Thymus (tissue), 14 donors: ENCODE results near the gene PRKAR1A. TPM values are rescaled to one million over a fixed set of nuclear protein-coding genes. Genes with fewer than 3 reads are reported as not detected.
A peak's percentile ranks its signal among the peaks of the same experiment; 100 is the strongest.

Experiments used
- DNase-seq, 9 donors: peaks; one replicate each; pipeline ENCODE4 v3.0.0-alpha.2; 2013; ENCODE audit warnings: low spot score in 9 of 9, low read depth in 6 of 9, missing footprints in 1 of 9
- H3K27ac ChIP-seq, 2 donors: one replicate each; pipeline ENCODE4 v1.5.1; 2013; ENCODE audit warnings: control low read depth in 1 of 2, low read depth in 1 of 2, low read length in 1 of 2, mild to moderate bottlenecking in 1 of 2, moderate library complexity in 1 of 2
- H3K27me3 ChIP-seq, 2 donors: one replicate each; pipeline ENCODE4 v1.5.1; 2013; ENCODE audit warnings: low read length in 1 of 2; ENCODE audit not compliant: control insufficient read depth in 2 of 2, insufficient read depth in 1 of 2
- H3K36me3 ChIP-seq, 2 donors: one replicate each; pipeline ENCODE4 v1.5.1; 2013; ENCODE audit warnings: low read length in 1 of 2, mild to moderate bottlenecking in 1 of 2, moderate library complexity in 1 of 2; ENCODE audit not compliant: control insufficient read depth in 2 of 2, insufficient read depth in 2 of 2
- H3K4me1 ChIP-seq, 2 donors: one replicate each; pipeline ENCODE4 v1.5.1; 2013; ENCODE audit warnings: low read length in 2 of 2; ENCODE audit not compliant: control insufficient read depth in 2 of 2, insufficient read depth in 2 of 2
- H3K4me3 ChIP-seq, 2 donors: one replicate each; pipeline ENCODE4 v1.5.1; 2013; ENCODE audit warnings: low read length in 2 of 2, control low read depth in 1 of 2, mild to moderate bottlenecking in 1 of 2
- H3K9me3 ChIP-seq, 2 donors: one replicate each; pipeline ENCODE4 v1.5.1; 2013; ENCODE audit warnings: low read length in 1 of 2, mild to moderate bottlenecking in 1 of 2; ENCODE audit not compliant: control insufficient read depth in 2 of 2, insufficient read depth in 1 of 2
- WGBS: extraction: QIAGEN DNeasy Blood & Tissue Kit; methylation state at CpG from one replicate; pipeline ENCODE4 v1.1.7; 2013; 5-methylcytosine and 5-hydroxymethylcytosine counted together
- long read RNA-seq, 10 donors: transcript quantifications; one replicate each; lab custom pipeline, GENCODE V29; 2026
- polyA plus RNA-seq: library from polyadenylated mRNA; stranded (reverse); fragments of 200-250 nt; gene quantifications from one replicate; pipeline ENCODE4 v1.2.3, GENCODE V29; 2013
- total RNA-seq: library from RNA; stranded (reverse); fragments of 120-200 nt; gene quantifications from one replicate; pipeline ENCODE4 v1.2.4, GENCODE V29; 2013
- donor health status: healthy.

Gene PRKAR1A
- total RNA-seq (140 TPM), polyA plus RNA-seq (144 TPM)
- long read RNA-seq, donor 1, full-length matches to known transcripts: 8 of 8 reads
- long read RNA-seq, donor 1, partial matches to known transcripts: 0 of 8 reads
- long read RNA-seq, donor 1, other reads (novel, unspliced or antisense): 0 of 8 reads
- long read RNA-seq, donor 2: 0 reads
- long read RNA-seq, donor 3, full-length matches to known transcripts: 50 of 50 reads
- long read RNA-seq, donor 3, partial matches to known transcripts: 0 of 50 reads
- long read RNA-seq, donor 3, other reads (novel, unspliced or antisense): 0 of 50 reads
- long read RNA-seq, donor 4, full-length matches to known transcripts: 19 of 25 reads
- long read RNA-seq, donor 4, partial matches to known transcripts: 6 of 25 reads
- long read RNA-seq, donor 4, other reads (novel, unspliced or antisense): 0 of 25 reads
- long read RNA-seq, donor 5, full-length matches to known transcripts: 70 of 84 reads
- long read RNA-seq, donor 5, partial matches to known transcripts: 14 of 84 reads
- long read RNA-seq, donor 5, other reads (novel, unspliced or antisense): 0 of 84 reads
- long read RNA-seq, donor 6, full-length matches to known transcripts: 41 of 49 reads
- long read RNA-seq, donor 6, partial matches to known transcripts: 8 of 49 reads
- long read RNA-seq, donor 6, other reads (novel, unspliced or antisense): 0 of 49 reads
- long read RNA-seq, donor 7, full-length matches to known transcripts: 67 of 91 reads
- long read RNA-seq, donor 7, partial matches to known transcripts: 24 of 91 reads
- long read RNA-seq, donor 7, other reads (novel, unspliced or antisense): 0 of 91 reads
- long read RNA-seq, donor 8, full-length matches to known transcripts: 24 of 41 reads
- long read RNA-seq, donor 8, partial matches to known transcripts: 17 of 41 reads
- long read RNA-seq, donor 8, other reads (novel, unspliced or antisense): 0 of 41 reads
- long read RNA-seq, donor 9, full-length matches to known transcripts: 50 of 111 reads
- long read RNA-seq, donor 9, partial matches to known transcripts: 61 of 111 reads
- long read RNA-seq, donor 9, other reads (novel, unspliced or antisense): 0 of 111 reads
- long read RNA-seq, donor 10, full-length matches to known transcripts: 51 of 57 reads
- long read RNA-seq, donor 10, partial matches to known transcripts: 6 of 57 reads
- long read RNA-seq, donor 10, other reads (novel, unspliced or antisense): 0 of 57 reads

DNA sequence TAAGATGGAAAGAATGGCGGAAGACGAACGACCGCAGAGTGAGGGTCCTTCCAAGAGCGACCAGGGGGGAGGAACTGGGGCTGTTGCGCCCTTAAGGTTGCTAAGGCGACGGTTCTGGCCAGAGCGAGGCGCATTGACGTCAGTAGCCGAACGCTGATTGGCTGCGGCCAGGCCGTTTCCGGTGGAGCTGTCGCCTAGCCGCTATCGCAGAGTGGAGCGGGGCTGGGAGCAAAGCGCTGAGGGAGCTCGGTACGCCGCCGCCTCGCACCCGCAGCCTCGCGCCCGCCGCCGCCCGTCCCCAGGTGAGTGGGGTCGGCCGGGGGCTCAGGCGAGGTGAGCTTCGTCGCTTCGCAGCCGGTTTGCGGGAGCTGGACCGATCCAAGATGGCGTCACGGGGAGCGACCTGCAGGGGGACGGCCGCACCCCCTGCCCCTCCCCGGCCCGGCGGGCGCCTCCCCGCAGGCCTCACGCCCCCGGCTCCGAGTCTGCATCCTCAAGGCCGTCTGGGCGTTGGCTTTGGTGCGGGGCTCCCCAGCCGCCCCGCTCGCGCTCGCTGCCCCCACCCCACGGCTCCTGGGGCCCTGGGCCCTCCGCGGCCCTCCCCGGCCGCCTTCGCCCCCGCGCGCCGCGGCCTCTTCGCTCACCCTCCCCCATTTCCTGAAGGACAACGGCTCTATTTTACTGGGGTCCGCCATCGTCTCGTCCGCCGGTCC, at the start of gene PRKAR1A:
Gene PRKAR1A (plus strand): TSS at position 184 of the 713 bp plus-strand sequence. CDS start 2,970 bp downstream, outside the sequence.
- Histone ChIP-seq H3K36me3 (peaks cover 10 to 12% of the 10 kb centered on the region in 2 donors), H3K4me3 (peak within 1 kb of the TSS; percentile 62 to 95), H3K9me3 (no peaks in the 10 kb centered on the region), H3K27me3 (no peaks in the 10 kb centered on the region), H3K4me1 (peaks cover 4 to 9% of the 10 kb centered on the region in 2 donors), H3K27ac (peak within 1 kb of the TSS; percentile 83 to 96)
- WGBS: under 1% methylated on average over 81 of the region's 81 CpGs
- DNase-seq: peak; percentile 91 to 98 (median 93)

DNA sequence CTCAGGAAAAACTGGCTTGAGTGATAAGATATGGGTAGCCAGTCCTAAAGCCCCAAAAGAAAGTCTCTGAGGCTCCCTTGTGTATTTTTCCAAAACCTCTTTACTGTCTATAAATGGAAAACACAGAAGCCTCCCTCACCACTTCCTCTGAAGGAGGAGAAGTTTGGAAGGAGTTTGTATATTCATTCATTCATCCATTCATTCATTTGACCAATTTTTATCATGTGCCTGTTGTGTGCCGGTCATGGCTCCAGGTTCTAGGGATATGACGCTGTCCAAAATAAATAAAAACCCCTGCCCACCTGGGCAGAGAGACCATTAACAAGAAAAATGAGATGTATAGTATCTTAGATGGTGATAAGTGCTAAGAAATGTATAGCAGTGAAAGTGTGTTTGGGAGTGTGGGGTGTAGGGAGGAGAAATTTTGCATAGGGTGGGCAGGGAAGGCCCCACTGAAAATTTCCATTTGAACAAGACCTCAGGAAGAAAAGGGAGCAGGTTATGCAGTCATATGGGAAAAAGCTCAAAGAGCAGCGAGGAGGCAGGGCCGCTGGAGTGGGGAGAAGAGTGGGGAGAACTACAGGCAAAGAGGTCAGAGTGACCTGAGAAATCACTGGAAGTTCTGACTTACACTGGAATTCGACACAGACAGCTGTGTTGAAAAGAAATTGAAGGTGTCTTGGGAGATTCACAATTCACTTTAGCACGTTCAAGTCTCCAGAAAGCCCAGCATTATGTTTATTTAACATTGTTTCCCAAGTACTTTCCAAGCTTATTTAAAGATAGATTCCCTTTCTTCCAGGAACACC, 48.8 kb upstream of the PRKAR1A start:
- no peaks in the 10 kb centered on the region for H3K9me3 ChIP-seq
- H3K4me1 ChIP-seq: peaks cover 5 to 37% of the 10 kb centered on the region in 2 donors
- no peak for DNase-seq
- no peaks in the 10 kb centered on the region for H3K27me3 ChIP-seq
- no peaks in the 10 kb centered on the region for H3K36me3 ChIP-seq
- H3K4me3 ChIP-seq: no peak overlapping the region
- H3K27ac ChIP-seq: no peak overlapping the region
- 66% methylated on average over 6 of the region's 6 CpGs for WGBS

DNA sequence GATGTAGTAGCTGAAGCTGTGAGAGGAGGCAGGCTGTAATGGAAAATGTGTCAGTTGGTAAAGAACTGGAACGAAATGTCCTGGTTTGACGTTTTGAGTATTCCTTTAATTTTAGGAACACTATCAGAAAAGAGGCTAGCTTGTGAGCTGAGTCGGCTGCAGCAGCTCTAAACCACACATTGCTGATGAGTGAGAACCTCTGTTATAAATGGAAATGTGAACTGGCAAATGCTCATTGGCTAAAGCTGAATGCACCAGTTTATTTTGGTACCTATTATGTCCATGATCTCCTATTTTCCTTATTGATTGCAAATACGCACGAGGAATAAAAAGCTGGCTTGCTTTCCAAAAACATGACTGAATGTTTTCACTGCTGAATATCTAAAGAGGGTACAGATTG, 43.9 kb upstream of the PRKAR1A start:
- no peaks in the 10 kb centered on the region for H3K9me3 ChIP-seq
- peaks cover 0 to 4% of the 10 kb centered on the region in 2 donors for H3K4me1 ChIP-seq
- no peak overlapping the region for H3K4me3 ChIP-seq
- DNase-seq: no peak
- 84% methylated on average over 5 of the region's 5 CpGs for WGBS
- H3K27ac ChIP-seq: no peak overlapping the region
- H3K27me3 ChIP-seq: no peaks in the 10 kb centered on the region
- H3K36me3 ChIP-seq: no peaks in the 10 kb centered on the region

DNA sequence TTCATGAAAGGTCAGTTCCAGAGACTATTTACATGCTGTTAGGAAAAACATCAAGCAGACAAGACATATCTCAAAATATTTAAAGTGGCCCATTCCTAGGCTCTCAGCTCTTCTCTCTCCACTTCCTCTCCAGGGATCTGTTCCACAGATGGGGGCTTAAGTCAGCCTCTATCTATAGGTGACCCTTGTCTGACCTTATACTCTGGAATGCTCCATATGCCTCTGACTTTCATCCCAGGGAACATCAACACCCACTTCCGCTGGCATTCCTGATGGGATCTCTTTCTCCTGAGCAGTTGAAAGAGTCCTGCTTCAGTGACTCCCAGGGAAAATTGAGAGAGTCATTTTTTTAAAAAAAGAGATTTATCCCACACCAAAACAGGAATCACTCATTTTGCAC, 43.4 kb upstream of the PRKAR1A start:
- WGBS: 98% methylated on average over 1 of the region's 1 CpG
- Histone ChIP-seq H3K27me3 (no peaks in the 10 kb centered on the region), H3K27ac (no peak overlapping the region), H3K36me3 (no peaks in the 10 kb centered on the region), H3K4me3 (no peak overlapping the region), H3K4me1 (peaks cover 0 to 4% of the 10 kb centered on the region in 2 donors), H3K9me3 (no peaks in the 10 kb centered on the region)
- DNase-seq: no peak

DNA sequence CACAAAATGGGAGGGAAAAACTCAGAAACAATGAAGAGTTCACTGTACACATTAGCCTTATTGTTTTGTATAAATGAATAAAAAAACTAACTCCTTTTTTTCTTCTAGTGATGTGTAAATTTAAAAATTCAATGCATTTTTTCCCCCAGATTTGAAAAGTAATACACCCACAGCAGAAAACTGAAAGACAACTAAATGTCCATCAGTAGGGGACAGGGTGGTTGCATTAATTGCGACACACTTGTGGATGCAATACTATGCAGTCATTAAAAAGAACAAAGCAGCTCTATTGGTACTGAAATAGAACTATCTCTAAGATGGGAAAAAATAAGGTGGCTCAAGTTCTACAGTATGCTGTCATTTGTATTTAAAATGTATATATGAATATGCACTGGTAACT, 41.3 kb upstream of the PRKAR1A start:
- no peaks in the 10 kb centered on the region for H3K27me3 ChIP-seq
- DNase-seq: no peak
- H3K36me3 ChIP-seq: no peaks in the 10 kb centered on the region
- 99% methylated on average over 1 of the region's 1 CpG for WGBS
- peaks cover 0 to 1% of the 10 kb centered on the region in 2 donors for H3K4me1 ChIP-seq
- H3K27ac ChIP-seq: no peak overlapping the region
- no peak overlapping the region for H3K4me3 ChIP-seq
- no peaks in the 10 kb centered on the region for H3K9me3 ChIP-seq

DNA sequence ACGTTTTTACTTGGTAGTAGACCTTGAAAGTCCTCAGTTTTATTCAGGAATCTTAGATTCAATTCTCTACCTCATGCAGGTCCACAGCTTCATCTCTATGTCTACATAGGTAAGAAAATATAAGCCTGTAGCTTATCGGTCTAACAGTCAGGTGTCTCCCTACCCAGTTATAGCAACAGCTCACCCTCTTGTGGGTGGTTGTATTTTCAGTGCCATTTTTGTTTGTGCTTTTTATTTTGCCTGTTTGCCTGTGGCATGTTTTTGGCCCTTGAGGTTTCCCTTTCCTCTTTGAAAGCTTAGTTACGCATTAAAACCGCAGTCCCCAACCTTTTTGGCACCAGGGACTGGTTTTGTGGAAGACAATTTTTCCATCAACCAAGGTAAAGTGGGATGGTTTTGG, 31.3 kb upstream of the PRKAR1A start:
- Histone ChIP-seq H3K36me3 (no peaks in the 10 kb centered on the region), H3K4me3 (no peak overlapping the region), H3K27me3 (no peaks in the 10 kb centered on the region), H3K4me1 (no peaks in the 10 kb centered on the region), H3K9me3 (no peaks in the 10 kb centered on the region), H3K27ac (no peak overlapping the region)
- DNase-seq: no peak
- 77% methylated on average over 4 of the region's 4 CpGs for WGBS

DNA sequence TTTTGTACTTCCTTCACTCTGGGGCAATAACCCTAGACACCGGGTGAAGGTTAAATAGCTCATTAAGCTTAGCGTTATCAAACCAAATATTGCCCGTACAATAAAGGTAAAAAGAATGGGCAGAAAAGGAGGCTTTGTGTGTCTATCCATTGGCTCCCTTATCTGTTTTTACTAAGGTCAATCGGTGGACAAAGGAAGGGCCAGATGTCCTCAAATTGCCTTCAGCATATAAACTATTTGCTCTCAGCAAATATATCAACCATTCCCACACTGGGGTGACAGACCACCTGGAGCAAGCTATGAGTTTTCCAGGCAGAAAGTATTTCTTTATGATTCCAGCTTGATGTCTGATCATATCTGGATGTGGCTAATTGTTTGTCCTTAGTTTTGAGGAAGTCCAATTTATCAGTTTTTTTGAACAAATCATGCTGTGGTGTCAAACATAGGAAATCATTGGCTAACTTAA, 29.6 kb upstream of the PRKAR1A start:
- no peak overlapping the region for H3K27ac ChIP-seq
- no peak for DNase-seq
- no peaks in the 10 kb centered on the region for H3K36me3 ChIP-seq
- H3K27me3 ChIP-seq: no peaks in the 10 kb centered on the region
- no peaks in the 10 kb centered on the region for H3K9me3 ChIP-seq
- H3K4me1 ChIP-seq: peaks cover 0 to 3% of the 10 kb centered on the region in 2 donors
- 87% methylated on average over 4 of the region's 4 CpGs for WGBS
- H3K4me3 ChIP-seq: no peak overlapping the region

DNA sequence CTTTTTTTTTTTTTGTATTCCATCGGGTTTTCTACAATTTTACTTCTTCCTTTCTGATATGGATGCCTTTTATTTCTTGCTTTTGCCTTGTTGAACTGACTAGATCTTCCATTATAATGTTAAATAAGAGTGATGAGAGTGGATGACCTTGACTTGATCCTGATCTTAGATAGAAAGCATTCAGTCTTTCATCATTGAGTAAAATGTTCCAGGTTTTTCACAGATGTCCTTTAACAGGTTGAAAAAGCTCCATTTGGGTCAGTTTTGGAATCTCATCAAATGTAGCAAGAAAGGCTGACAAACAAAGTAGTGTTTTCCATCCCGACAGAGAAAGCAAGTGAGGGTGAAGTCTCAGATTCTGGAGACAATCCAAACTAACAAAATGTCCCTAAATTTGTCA, 27.8 kb upstream of the PRKAR1A start:
- no peaks in the 10 kb centered on the region for H3K9me3 ChIP-seq
- 93% methylated on average over 2 of the region's 2 CpGs for WGBS
- H3K27me3 ChIP-seq: no peaks in the 10 kb centered on the region
- H3K36me3 ChIP-seq: no peaks in the 10 kb centered on the region
- no peak overlapping the region for H3K4me3 ChIP-seq
- no peak for DNase-seq
- no peak overlapping the region for H3K27ac ChIP-seq
- H3K4me1 ChIP-seq: peaks cover 0 to 10% of the 10 kb centered on the region in 2 donors
